GM18498 (cell line): ENCODE measurements around the gene TSPAN8.
"Not testable (repeated sequence)": the region's sequence is repeated elsewhere in the genome, so short reads cannot be mapped to it uniquely, and the experiment has no call there.

ENCODE experiments used
- ATAC-seq: cut with Tn5 transposase; IDR thresholded peaks from one replicate; pipeline ENCODE4 v1.9.1; 2021; ENCODE audit warnings: mild to moderate bottlenecking, moderate library complexity; ENCODE audit not compliant: unreplicated experiment

Gene TSPAN8

DNA sequence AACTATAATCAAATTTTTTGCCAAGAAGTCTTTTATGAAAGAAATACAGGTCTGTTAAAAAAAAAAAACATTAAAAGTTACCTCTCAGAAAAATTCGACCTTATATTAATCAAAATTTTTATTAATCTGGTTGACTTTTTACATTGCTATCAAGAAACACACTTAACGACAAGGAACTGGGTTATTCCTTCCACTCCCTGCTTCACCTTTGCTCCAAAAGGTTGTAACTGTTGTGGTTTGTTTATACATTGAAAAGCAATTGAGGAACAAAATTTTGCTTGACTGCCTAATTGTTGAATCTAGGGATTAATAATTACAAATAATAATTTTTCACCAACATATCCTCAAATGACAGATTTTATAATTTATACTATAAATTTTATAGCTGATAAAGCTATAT, 28.4 kb downstream of the TSPAN8 start:
- ATAC-seq, result no peak

- no peak for ATAC-seq
Measured at GRCh38 chr12:71128191-71128788, 29.5 kb downstream of the TSPAN8 start.

- ATAC-seq, result no peak
Measured at GRCh38 chr12:71125949-71126348, 31.9 kb downstream of the TSPAN8 start.

- ATAC-seq, result no peak
Measured at GRCh38 chr12:71125515-71125914, 32.3 kb downstream of the TSPAN8 start.

GRCh38 chr12:71124835-71125460, 32.9 kb downstream of the TSPAN8 start:
- no peak for ATAC-seq

GRCh38 chr12:71113148-71113547, 44.7 kb downstream of the TSPAN8 start:
- ATAC-seq, result not testable (repeated sequence)

GRCh38 chr12:71109834-71110233, 48.0 kb downstream of the TSPAN8 start:
- no peak for ATAC-seq

- no peak for ATAC-seq
Measured at GRCh38 chr12:71108355-71108754, 49.4 kb downstream of the TSPAN8 start.

DNA sequence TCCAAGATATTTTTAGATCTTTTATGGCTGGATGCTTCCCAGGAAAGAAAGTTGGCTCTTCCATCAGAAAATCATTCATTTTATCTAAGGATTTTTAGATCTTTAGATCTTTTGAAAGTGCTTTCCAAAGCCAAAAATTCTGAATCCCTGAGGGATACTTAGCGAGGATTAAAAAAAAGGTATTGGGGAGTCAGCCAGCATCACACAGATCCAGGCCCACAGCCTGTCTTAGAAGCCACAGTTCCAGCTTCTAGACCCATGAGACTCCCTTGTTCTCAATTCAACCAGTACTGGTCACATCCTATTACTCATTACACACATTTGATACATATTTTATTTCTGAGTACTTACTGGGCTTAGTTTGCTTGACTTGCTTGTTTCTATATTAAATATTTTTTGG, 49.9 kb downstream of the TSPAN8 start:
- ATAC-seq, result no peak

- ATAC-seq, result no peak
Measured at GRCh38 chr12:71105956-71106355, 51.8 kb downstream of the TSPAN8 start.

GRCh38 chr12:71092290-71092689, 65.5 kb downstream of the TSPAN8 start:
- no peak for ATAC-seq

DNA sequence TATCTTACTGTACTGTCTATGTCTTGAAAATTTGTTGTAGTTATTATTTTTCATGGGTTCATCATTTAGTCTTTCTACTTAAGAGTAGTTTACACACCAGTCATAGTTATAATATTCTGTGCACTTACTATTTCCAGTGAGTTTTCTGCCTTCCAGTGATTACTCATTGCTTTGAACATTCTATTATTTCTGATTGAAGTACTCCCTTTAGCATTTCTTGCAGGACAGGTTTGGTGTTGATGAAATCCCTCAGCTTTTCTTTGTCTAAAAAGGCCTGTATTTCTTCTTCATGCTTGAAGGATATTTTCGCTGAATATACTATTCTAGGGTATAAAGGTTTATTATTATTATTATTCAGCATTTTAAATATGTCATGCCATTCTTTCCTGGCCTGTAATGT, 66.8 kb downstream of the TSPAN8 start:
- no peak for ATAC-seq

- no peak for ATAC-seq
Measured at GRCh38 chr12:71085575-71085974, 72.2 kb downstream of the TSPAN8 start.

DNA sequence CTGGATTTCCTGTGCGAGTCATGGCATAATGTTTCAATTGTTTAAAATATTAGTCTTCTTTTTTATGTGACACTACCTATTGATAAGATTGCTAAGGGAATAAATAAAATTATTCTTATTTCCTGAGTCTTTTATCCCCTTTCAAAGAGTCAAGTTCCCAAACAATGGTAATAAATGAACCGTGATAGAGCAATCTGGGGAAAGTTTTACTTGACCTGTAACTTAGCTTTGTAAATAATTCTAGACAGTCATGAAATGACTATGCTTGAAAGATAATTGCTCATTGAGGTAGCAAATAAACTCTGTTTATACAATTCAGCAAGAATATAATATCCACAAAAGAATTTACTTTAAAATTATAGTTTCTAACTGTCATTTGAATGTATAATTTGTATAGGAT, 82.1 kb downstream of the TSPAN8 start:
- no peak for ATAC-seq
